ENCODE measurements around the gene VDAC1.

VDAC1 gene

DNA sequence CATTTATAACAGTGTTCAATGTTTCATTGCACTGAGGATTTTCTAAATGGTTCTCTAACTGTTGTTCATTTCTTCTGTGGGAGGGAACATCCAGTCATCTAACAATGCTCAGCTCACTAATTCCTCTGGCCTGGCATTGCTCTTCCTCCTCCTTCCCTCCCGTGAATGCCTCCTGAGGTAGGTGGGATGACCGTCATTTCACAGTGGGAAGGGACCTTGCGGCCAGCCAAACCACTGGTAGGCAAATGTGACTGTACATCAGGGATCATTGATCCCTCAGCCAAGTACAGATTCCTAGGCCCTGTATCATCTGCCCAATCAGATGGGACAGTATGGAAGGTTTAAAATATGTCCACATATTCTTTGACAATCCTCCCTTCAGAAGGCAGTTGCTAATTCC lies 23.7 kb upstream of the VDAC1 start:
- TF ChIP-seq, protein P1, sequence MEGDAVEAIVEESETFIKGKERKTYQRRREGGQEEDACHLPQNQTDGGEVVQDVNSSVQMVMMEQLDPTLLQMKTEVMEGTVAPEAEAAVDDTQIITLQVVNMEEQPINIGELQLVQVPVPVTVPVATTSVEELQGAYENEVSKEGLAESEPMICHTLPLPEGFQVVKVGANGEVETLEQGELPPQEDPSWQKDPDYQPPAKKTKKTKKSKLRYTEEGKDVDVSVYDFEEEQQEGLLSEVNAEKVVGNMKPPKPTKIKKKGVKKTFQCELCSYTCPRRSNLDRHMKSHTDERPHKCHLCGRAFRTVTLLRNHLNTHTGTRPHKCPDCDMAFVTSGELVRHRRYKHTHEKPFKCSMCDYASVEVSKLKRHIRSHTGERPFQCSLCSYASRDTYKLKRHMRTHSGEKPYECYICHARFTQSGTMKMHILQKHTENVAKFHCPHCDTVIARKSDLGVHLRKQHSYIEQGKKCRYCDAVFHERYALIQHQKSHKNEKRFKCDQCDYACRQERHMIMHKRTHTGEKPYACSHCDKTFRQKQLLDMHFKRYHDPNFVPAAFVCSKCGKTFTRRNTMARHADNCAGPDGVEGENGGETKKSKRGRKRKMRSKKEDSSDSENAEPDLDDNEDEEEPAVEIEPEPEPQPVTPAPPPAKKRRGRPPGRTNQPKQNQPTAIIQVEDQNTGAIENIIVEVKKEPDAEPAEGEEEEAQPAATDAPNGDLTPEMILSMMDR (IDR thresholded peaks at IDR 0.05): no peak

DNA sequence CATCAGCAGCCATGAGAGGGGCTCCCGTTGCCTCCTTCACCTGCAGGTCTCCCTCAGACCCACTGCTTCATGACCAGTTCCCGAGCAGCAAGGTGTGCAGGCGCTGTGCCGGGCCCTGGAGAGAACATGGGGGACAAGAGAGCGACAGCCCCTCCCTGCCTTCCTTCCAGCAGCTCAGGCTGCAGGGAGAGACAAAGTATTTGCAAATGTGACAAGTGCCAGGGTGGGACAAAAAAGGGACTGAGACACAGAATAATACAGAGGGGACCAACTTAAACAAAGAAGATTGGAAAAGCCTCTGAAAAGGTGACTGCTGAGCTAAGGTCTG lies 22.5 kb upstream of the VDAC1 start:
- TF ChIP-seq, protein P1 (IDR thresholded peaks at IDR 0.05): no peak

DNA sequence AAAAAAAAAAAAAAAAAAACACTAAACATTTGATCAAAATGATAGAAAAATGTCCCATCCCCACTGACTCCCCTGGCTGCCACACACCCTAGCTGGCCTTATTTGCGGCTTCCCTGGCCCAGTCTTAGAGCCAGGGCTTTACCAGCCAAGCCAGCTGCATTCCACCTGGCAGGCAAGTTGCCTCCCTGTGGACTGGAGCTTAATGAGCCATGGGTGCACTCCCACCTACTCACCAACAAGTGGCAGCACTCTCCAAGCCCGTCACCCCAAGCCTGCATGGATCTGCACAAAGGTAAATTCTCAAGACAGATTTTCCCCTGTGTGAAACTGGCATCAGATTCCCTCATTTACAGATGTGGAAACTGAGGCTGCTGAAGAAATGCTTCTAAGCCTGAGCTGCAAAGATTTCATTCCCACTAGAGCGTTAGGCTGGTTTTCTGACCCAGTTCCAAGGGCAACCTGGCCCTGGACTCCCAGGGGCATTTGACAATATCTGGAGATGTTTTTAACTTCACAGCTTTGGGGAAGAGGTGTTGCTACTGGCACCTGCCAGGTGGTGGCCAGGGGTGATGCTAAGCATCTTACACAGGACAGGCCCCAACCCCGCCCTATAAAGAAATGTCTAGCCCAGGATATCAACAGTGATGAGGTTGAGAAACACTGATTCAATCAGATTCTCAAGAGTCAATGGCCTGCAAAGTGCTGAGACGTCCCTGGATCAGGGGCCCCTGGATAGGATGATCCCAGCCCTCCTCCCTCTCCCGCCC lies 21.9 kb upstream of the VDAC1 start:
- TF ChIP-seq, protein P1 (IDR thresholded peaks at IDR 0.05): peak; percentile 76

DNA sequence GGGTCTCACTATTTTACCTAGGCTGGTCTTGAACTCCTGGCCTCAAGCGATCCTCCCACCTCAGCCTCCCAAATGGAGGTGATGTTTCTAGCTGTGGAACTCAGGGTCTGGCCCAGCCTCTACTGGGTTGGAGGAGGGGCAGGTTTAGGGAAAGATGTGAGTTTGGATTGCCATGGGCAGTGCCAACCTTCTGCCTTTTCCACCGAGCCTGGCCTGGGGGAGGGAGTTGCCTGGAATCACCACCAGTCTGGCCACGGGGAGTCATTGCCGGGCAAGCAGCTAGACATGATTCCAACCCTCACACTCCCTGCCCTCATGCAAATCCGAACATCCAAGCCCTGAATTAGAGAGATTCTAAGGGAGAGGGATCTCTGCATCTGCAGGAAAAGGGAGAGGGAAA lies 21.0 kb upstream of the VDAC1 start:
- TF ChIP-seq, protein P1 (IDR thresholded peaks at IDR 0.05): no peak

DNA sequence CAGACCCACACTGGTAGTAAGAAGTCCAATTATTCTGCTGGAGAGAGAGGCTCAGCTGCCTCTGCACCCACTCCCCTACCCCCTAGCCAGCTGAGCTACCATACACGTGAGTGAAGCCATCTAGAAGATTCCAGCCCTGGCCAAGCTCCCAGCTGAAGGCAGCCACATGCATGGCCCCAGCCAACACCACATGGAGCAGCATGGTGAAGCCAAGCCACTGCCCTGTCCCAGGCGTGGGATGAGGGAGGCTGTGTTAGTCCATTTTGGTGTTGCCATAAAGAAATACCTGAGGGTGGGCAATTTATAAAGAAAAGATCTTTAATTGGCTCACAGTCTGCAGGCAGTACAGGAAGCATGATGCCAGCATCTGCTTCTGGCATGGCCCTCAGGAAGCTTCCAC lies 20.0 kb upstream of the VDAC1 start:
- TF ChIP-seq, protein P1 (IDR thresholded peaks at IDR 0.05): no peak

DNA sequence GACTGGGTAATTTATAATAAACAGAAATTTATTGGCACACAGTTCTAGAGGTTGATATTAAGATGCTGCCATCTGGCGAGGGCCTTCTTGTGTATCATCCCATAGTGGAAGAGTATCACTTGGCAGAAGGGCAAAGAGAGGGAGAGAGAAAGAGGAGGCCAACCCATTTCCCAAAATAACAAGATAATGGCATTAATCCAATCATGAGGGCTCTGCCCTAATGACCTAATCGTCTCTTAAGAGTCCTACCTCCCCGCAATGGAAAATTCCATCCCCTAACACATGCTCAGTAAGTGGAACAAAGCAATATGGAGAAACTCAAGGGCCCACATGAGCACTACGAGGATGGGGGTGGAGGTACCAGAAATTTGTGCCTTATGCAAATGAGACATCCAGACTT lies 17.6 kb upstream of the VDAC1 start:
- TF ChIP-seq, protein P1 (IDR thresholded peaks at IDR 0.05): no peak

DNA sequence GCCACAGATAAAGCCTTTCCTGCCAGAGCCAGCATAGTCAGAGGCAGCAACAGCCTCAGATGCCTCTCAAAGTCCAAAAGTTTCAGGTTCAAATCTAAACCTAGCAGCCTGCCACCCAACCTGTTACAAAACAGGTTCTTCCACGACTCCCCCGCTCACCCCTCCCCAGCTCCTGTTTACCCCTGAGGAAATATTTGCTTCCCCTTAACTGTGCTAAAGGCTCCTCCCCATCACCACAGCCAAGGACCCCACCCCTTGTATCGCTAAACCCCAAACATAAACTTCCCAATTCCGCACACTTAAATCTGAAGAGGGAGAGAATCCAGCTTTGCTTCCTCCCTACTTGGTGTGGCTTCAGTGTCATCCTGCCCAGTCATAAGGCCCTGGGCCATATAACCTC lies 15.4 kb upstream of the VDAC1 start:
- TF ChIP-seq, protein P1 (IDR thresholded peaks at IDR 0.05): no peak

DNA sequence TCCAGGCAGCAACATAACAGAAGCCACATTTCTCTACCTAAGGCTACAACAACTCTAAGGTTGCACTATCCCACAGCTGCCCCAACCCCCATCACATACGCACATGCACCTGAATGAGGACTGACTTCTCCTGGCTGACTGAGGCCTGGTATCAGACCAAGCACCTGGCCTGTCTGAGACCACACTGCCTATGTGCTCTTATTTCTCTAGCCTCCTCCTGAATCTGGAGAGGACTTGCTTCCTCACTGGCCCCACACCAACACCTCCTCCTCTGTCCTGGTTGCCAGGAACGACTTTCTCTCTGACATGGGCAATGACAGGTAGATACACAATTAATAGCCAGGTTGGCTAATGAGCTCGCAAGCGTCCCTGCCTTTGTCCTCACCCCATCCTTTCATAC lies 14.9 kb upstream of the VDAC1 start:
- TF ChIP-seq, protein P1 (IDR thresholded peaks at IDR 0.05): no peak

Measured in LNCAP (cell line).